Ovary (tissue), 9 donors: ENCODE measurements around the gene LHFPL5. TPM values are rescaled to one million over a fixed set of nuclear protein-coding genes. Genes with fewer than 3 reads are reported as not detected.

Experiments
- DNase-seq, 5 donors: peaks; one replicate each; pipeline ENCODE4 v3.0.0-alpha.2; 2019 to 2020
- H3K27ac ChIP-seq, 2 donors: fragments of 200-600 bp; one replicate each; pipeline versions ENCODE4 v1.5.1 to v1.8.0; 2019 to 2022
- H3K27me3 ChIP-seq: fragments of 200-600 bp; one replicate; pipeline ENCODE4 v1.8.0; 2022
- H3K36me3 ChIP-seq: fragments of 200-600 bp; sonication (generic); one replicate; pipeline ENCODE4 v1.5.1; 2019
- H3K4me1 ChIP-seq: one replicate; pipeline ENCODE4 v1.8.1; 2013; ENCODE audit warnings: mild to moderate bottlenecking, moderate library complexity; ENCODE audit not compliant: insufficient read depth
- H3K4me3 ChIP-seq: fragments of 200-600 bp; sonication (generic); one replicate; pipeline ENCODE4 v1.5.1; 2017
- H3K9me3 ChIP-seq, 2 donors: fragments of 200-600 bp in 1 of 2; sonication (generic) in 1 of 2; one replicate each; pipeline versions ENCODE4 v1.5.1 to v1.8.1; 2013 to 2019; ENCODE audit warnings: mild to moderate bottlenecking in 1 of 2, moderate library complexity in 1 of 2
- CTCF ChIP-seq, 3 donors: fragments of 450-650 bp in 2 of 3; fragments of 200-600 bp in 1 of 3; IDR thresholded peaks; one replicate each; pipeline versions ENCODE4 v1.5.1 to v1.8.0; 2016 to 2022; ENCODE audit warnings: antibody characterized with exemption in 3 of 3, mild to moderate bottlenecking in 1 of 3
- EP300 ChIP-seq: sonication (generic); formaldehyde crosslinking; IDR thresholded peaks from one replicate; pipeline ENCODE4 v1.6.1; 2017; ENCODE audit warnings: antibody characterized with exemption
- POLR2A ChIP-seq: fragments of 450-650 bp; IDR thresholded peaks from one replicate; pipeline ENCODE4 v1.6.1; 2017; ENCODE audit warnings: antibody characterized with exemption, mild to moderate bottlenecking, moderate library complexity
- WGBS, 3 donors: extraction: QIAGEN DNeasy Blood & Tissue Kit in 1 of 3; methylation state at CpG; one replicate each; pipeline versions ENCODE4 v1.1.5 to v1.1.7; 2013 to 2017; 5-methylcytosine and 5-hydroxymethylcytosine counted together
- intact Hi-C, 4 donors: fragments of 100-400 bp; cut with DNase I; formaldehyde crosslinking; loops; one replicate each; pipeline versions ENCODE4 v1.11.0 to v1.15.1; 2022 to 2023
- polyA plus RNA-seq, 2 donors: library from polyadenylated mRNA; stranded (reverse); fragments of 200-250 nt in 1 of 2; fragments of 350-450 nt in 1 of 2; fragmentation: Illumina TruSeq in 1 of 2; extraction: RNeasy Lipid Tissue Mini Kit (QIAGEN cat#74804) in 1 of 2; gene quantifications; one replicate each; pipeline ENCODE4 v1.2.3, GENCODE V29; 2013 to 2014
- total RNA-seq, 7 donors: library from RNA; depleted of rRNA in 2 of 7; stranded (reverse); fragments of >200 nt in 2 of 7; fragmentation: NEBNext Ultra II Directional in 3 of 7; extraction: Animal tissue kit (Norgen Biotek cat#: 25700) in 3 of 7; gene quantifications; one replicate each; pipeline versions ENCODE4 v1.1.0 to v1.2.4, GENCODE V29; 2016 to 2023
- donor health status: DM: no; HTN: no; CAD: no; lungs with moderate emphysema.
- donor health status: DM: no; HTN: no; CAD: no.
- donor health status: Bipolar disorder and iron deficiency.
- donor health status: DM: yes; HTN: yes; CAD: no.
- donor health status: DM: no; HTN: no; CAD: no.
- donor health status: DM: yes; HTN: yes; CAD: no.

LHFPL5 gene
- total and polyA plus RNA-seq, 9 donors, result not detected

DNA sequence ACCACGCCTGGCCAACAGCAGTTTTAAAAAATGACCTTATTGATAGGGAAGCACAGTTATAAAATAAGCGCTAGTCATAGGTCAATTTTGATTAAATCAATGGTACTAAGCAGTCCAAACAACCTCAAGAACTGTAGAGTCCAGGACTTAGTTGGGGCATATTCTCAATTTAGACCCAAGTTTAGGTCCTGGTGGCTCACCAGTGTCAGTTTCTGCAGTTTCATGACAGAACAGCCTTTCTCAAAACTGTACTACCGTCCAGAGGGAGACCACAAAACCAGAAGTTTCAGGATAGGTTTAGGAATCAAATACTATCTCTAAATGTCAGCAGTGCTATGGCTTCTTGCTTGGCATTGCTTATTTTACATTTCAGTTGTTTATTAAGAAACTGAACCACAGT, 39.1 kb downstream of the LHFPL5 start:
- intact Hi-C loops, result no loop called here
- H3K4me3 ChIP-seq, result no peak overlapping the region
- no peaks in the 10 kb centered on the region for H3K4me1 ChIP-seq
- no peaks in the 10 kb centered on the region for H3K36me3 ChIP-seq
- TF ChIP-seq EP300 (no peak), CTCF (IDR thresholded peaks at IDR 0.05) (no peak), POLR2A (no peak)
- H3K27me3 ChIP-seq, result no peaks in the 10 kb centered on the region
- 90 to 94% (median 94%) methylated on average over 3 of the region's 3 CpGs for WGBS, 3 donors
- no peaks in the 10 kb centered on the region for H3K9me3 ChIP-seq
- DNase-seq, result no peak
- no peak overlapping the region for H3K27ac ChIP-seq

DNA sequence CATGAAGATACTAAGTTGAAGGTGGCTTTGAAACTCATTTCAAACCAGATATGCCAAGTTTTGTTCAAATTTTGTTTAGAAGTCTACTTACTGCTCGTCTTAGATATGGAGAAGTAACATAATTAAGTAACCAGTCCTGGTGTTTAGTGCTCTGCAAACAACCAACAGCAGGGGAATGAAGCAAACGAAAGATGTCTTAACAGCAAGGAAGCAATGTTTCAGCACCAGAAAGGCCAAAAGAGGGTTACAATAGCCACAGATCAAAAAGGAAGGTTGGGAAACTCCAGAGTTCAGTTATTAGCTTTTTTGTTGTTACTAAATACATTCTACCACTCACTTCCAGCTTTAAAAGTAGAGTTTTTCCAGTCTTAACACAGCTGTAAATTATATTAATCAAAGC, 45.1 kb downstream of the LHFPL5 start:
- TF ChIP-seq EP300 (no peak), CTCF (IDR thresholded peaks at IDR 0.05) (no peak), POLR2A (no peak)
- Histone ChIP-seq H3K36me3 (no peaks in the 10 kb centered on the region), H3K27ac (no peak overlapping the region), H3K9me3 (no peaks in the 10 kb centered on the region), H3K4me3 (no peak overlapping the region), H3K27me3 (no peaks in the 10 kb centered on the region), H3K4me1 (no peaks in the 10 kb centered on the region)
- DNase-seq, result no peak
- intact Hi-C loops, result no loop called here
- WGBS, 3 donors, result 57 to 69% (median 68%) methylated on average over 2 of the region's 2 CpGs

DNA sequence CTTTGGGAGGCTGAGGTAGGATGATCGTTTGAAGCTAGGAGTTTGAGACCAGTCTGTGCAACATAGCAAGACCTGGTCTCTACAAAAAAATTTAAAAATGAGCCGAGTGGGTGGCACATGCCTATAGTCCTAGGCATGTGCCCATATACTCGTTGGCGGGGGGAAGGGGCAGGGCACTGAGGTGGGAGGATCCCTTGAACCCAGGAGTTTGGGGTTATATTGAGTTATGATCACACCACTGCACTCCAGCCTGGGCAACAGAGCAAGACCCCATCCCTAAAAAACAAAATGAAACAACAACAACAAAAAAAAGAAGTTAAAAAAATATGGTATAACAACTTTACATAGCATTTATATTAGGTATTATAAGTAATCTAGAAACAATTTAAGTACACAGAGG, 47.8 kb downstream of the LHFPL5 start:
- H3K27ac ChIP-seq, result no peak overlapping the region
- intact Hi-C loops, result no loop called here
- no peaks in the 10 kb centered on the region for H3K9me3 ChIP-seq
- DNase-seq, result no peak
- no peaks in the 10 kb centered on the region for H3K36me3 ChIP-seq
- H3K4me3 ChIP-seq, result no peak overlapping the region
- no peaks in the 10 kb centered on the region for H3K27me3 ChIP-seq
- no peaks in the 10 kb centered on the region for H3K4me1 ChIP-seq
- TF ChIP-seq EP300, result no peak
- no peak for TF ChIP-seq CTCF (IDR thresholded peaks at IDR 0.05)
- no peak for TF ChIP-seq POLR2A
- 91 to 95% (median 91%) methylated on average over 4 of the region's 4 CpGs for WGBS, 3 donors

GRCh38 chr6:35856250-35856649, 51.1 kb downstream of the LHFPL5 start:
- H3K27me3 ChIP-seq, result no peaks in the 10 kb centered on the region
- no peak for TF ChIP-seq EP300
- 97 to 100% (median 98%) methylated on average over 1 of the region's 1 CpG for WGBS, 3 donors
- no peaks in the 10 kb centered on the region for H3K4me1 ChIP-seq
- intact Hi-C loops, result no loop called here
- H3K36me3 ChIP-seq, result no peaks in the 10 kb centered on the region
- no peak overlapping the region for H3K27ac ChIP-seq
- no peak overlapping the region for H3K4me3 ChIP-seq
- DNase-seq, result no peak
- H3K9me3 ChIP-seq, result no peaks in the 10 kb centered on the region

DNA sequence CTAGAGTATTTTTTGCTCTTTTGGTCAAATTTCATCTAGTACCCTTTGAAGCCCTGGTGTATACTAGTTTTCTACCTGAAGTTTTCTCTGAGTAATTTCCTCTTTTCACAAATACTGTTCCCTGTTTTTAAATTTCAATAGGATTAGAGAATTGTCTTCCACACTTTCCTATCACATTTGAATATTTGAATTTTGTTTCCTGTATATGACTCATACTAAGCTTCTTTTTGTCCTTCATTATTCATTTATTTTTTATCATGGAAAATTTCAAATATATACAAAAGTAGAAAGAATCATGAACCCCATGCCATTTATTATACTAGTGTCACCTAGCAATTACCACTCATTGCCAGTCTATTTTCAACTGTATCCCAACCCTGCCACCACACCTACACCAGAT, 52.7 kb downstream of the LHFPL5 start:
- no peak overlapping the region for H3K27ac ChIP-seq
- TF ChIP-seq EP300 (no peak), POLR2A (no peak), CTCF (IDR thresholded peaks at IDR 0.05) (no peak)
- no peaks in the 10 kb centered on the region for H3K27me3 ChIP-seq
- H3K9me3 ChIP-seq, result no peaks in the 10 kb centered on the region
- H3K36me3 ChIP-seq, result no peaks in the 10 kb centered on the region
- no peaks in the 10 kb centered on the region for H3K4me1 ChIP-seq
- intact Hi-C loops, result no loop called here
- DNase-seq, result no peak
- no peak overlapping the region for H3K4me3 ChIP-seq
